HL-60 (cell line): ENCODE measurements around the gene SMCP.

Experiments
- DNase-seq, 2 experiments: peaks; one replicate each; pipeline ENCODE4 v3.0.0-alpha.2; 2010 to 2020; ENCODE audit warnings: low read depth in 1 of 2, low spot score in 1 of 2
- H3K27ac ChIP-seq: fragments of 250-450 bp; sonication (Bioruptor Pico); replicated peaks from 2 replicates; pipeline ENCODE4 v1.5.1; 2020; ENCODE audit warnings: mild to moderate bottlenecking, moderate library complexity
- H3K27me3 ChIP-seq: fragments of 250-450 bp; sonication (Bioruptor Pico); 2 replicates; pipeline ENCODE4 v1.5.1; 2021; ENCODE audit warnings: mild to moderate bottlenecking, moderate library complexity; ENCODE audit not compliant: insufficient read depth, poor library complexity, severe bottlenecking
- H3K4me3 ChIP-seq: replicated peaks from 2 replicates; pipeline ENCODE4 v1.5.1; 2011; ENCODE audit warnings: mild to moderate bottlenecking, control low read depth, low read length; ENCODE audit not compliant: insufficient read depth
- CTCF ChIP-seq: IDR thresholded peaks from one replicate; pipeline ENCODE4 v1.5.1; 2011; ENCODE audit warnings: low read length, control low read depth, inconsistent platforms; ENCODE audit not compliant: insufficient read depth
- GABPA ChIP-seq: IDR thresholded peaks from 2 replicates; pipeline ENCODE4 v1.6.1; 2012; ENCODE audit warnings: low read depth
- POLR2AphosphoS5 ChIP-seq: IDR thresholded peaks from 2 replicates; pipeline ENCODE4 v1.6.1; 2012; ENCODE audit warnings: low read depth
- REST ChIP-seq: IDR thresholded peaks from 2 replicates; pipeline ENCODE4 v1.6.1; 2012; ENCODE audit warnings: low read depth; ENCODE audit not compliant: insufficient replicate concordance
- SPI1 ChIP-seq: IDR thresholded peaks from 2 replicates; pipeline ENCODE4 v1.6.1; 2012; ENCODE audit warnings: low read depth, mild to moderate bottlenecking, borderline replicate concordance

The SMCP gene

GRCh38 chr1:152861374-152861773, 16.7 kb upstream of the SMCP start:
- TF ChIP-seq POLR2AphosphoS5 (no peak), GABPA (no peak), REST (no peak), CTCF (no peak), SPI1 (no peak)
- no peak for DNase-seq

GRCh38 chr1:152864443-152864842, 13.7 kb upstream of the SMCP start:
- TF ChIP-seq REST (no peak), CTCF (no peak), POLR2AphosphoS5 (no peak), SPI1 (no peak), GABPA (no peak)

More at GRCh38 chr1:152861374-152861773, 16.7 kb upstream of the SMCP start:
- H3K27me3 ChIP-seq, result peaks cover 5% of the 10 kb centered on the region
- H3K4me3 ChIP-seq, result no peak overlapping the region
- no peak overlapping the region for H3K27ac ChIP-seq

GRCh38 chr1:152866321-152866720, 11.8 kb upstream of the SMCP start:
- TF ChIP-seq GABPA, result no peak
- TF ChIP-seq CTCF, result no peak
- no peak for TF ChIP-seq REST
- no peak for TF ChIP-seq POLR2AphosphoS5
- TF ChIP-seq SPI1, result no peak
- Histone ChIP-seq H3K27ac (no peak overlapping the region), H3K27me3 (peaks cover 5% of the 10 kb centered on the region), H3K4me3 (no peak overlapping the region)
- DNase-seq, result no peak

More at GRCh38 chr1:152864443-152864842, 13.7 kb upstream of the SMCP start:
- H3K27me3 ChIP-seq, result peaks cover 5% of the 10 kb centered on the region
- H3K27ac ChIP-seq, result no peak overlapping the region
- no peak overlapping the region for H3K4me3 ChIP-seq
- DNase-seq, result no peak
